IMR-90 (cell line): ENCODE measurements around the gene MCMBP. TPM values are rescaled to one million over a fixed set of nuclear protein-coding genes. Genes with fewer than 3 reads are reported as not detected.

Experiments used
- ATAC-seq: fragments of 200-7000 bp; cut with Tn5 transposase; 2 replicates; pipeline ENCODE4 v1.9.1; 2020; ENCODE audit warnings: low read depth, mild to moderate bottlenecking, moderate library complexity
- BruUV-seq: library from RNA; stranded (reverse); fragments of 400-500 nt; replicated peaks from 2 replicates; lab custom pipeline; 2021; lab: Mats Ljungman, UMichigan
- CTCF ChIA-PET: fragments of 300-600 bp; formaldehyde crosslinking; extraction: SDS; loops from one replicate; lab custom pipeline; 2021; ENCODE audit warnings: antibody characterized with exemption; lab: Yijun Ruan, JAX
- POLR2A ChIA-PET: fragments of 300-600 bp; sonication (Branson Sonifier 250); formaldehyde crosslinking; loops from one replicate; lab custom pipeline; 2022; ENCODE audit warnings: antibody characterized with exemption; ENCODE audit not compliant: unreplicated experiment; lab: Charles Lee
- DNase-seq: peaks from one replicate; pipeline ENCODE4 v3.0.0; 2013
- H2AFZ ChIP-seq: replicated peaks from 2 replicates; pipeline ENCODE3; 2013; ENCODE audit warnings: low read length, mild to moderate bottlenecking; ENCODE audit not compliant: poor library complexity
- H2AK5ac ChIP-seq: 2 replicates; pipeline ENCODE4 v1.6.1; 2013; ENCODE audit warnings: low read depth, low read length, inconsistent platforms
- H2AK9ac ChIP-seq: replicated peaks from 2 replicates; pipeline ENCODE3; 2013; ENCODE audit warnings: mild to moderate bottlenecking, low read depth, low read length, moderate library complexity; ENCODE audit not compliant: poor library complexity
- H2BK120ac ChIP-seq: 2 replicates; pipeline ENCODE4 v1.6.1; 2013; ENCODE audit warnings: low read depth, low read length, inconsistent platforms
- H2BK15ac ChIP-seq: 3 replicates; pipeline ENCODE4 v1.6.1; 2013; ENCODE audit warnings: low read depth, low read length, inconsistent platforms
- H2BK20ac ChIP-seq: 2 replicates; pipeline ENCODE4 v1.6.1; 2013; ENCODE audit warnings: low read depth, mild to moderate bottlenecking, inconsistent platforms, low read length, moderate library complexity
- H2BK5ac ChIP-seq: 2 replicates; pipeline ENCODE4 v1.6.1; 2013; ENCODE audit warnings: mild to moderate bottlenecking, low read depth, low read length, inconsistent platforms; ENCODE audit not compliant: poor library complexity, severe bottlenecking
- H3K14ac ChIP-seq: replicated peaks from 2 replicates; pipeline ENCODE4 v1.6.1; 2013; ENCODE audit warnings: low read depth, low read length, inconsistent platforms
- H3K18ac ChIP-seq: 2 replicates; pipeline ENCODE4 v1.6.1; 2013; ENCODE audit warnings: low read depth, low read length, control low read depth
- H3K23ac ChIP-seq: 2 replicates; pipeline ENCODE4 v1.6.1; 2013; ENCODE audit warnings: low read depth, low read length, inconsistent platforms
- H3K27ac ChIP-seq: 2 replicates; pipeline ENCODE4 v1.5.1; 2013; ENCODE audit warnings: mild to moderate bottlenecking, control low read depth, low read length; ENCODE audit not compliant: insufficient read depth
- H3K27me3 ChIP-seq: 2 replicates; pipeline ENCODE4 v1.6.1; 2013; ENCODE audit warnings: low read length; ENCODE audit not compliant: control insufficient read depth, insufficient read depth
- H3K36me3 ChIP-seq: 2 replicates; pipeline ENCODE4 v1.6.1; 2013; ENCODE audit warnings: low read length, mixed read lengths; ENCODE audit not compliant: control insufficient read depth, insufficient read depth
- H3K4ac ChIP-seq: 2 replicates; pipeline ENCODE4 v1.6.1; 2013; ENCODE audit warnings: low read depth, low read length, inconsistent platforms
- H3K4me1 ChIP-seq: 2 replicates; pipeline ENCODE4 v1.6.1; 2013; ENCODE audit warnings: low read length, mixed read lengths; ENCODE audit not compliant: control insufficient read depth, insufficient read depth
- H3K4me2 ChIP-seq: 2 replicates; pipeline ENCODE4 v1.6.1; 2013; ENCODE audit warnings: low read depth, mild to moderate bottlenecking, control low read depth, low read length, moderate library complexity
- H3K4me3 ChIP-seq: 2 replicates; pipeline ENCODE4 v1.5.1; 2013; ENCODE audit warnings: low read depth, mild to moderate bottlenecking, control low read depth, low read length, moderate library complexity; ENCODE audit not compliant: insufficient read depth
- H3K56ac ChIP-seq: 2 replicates; pipeline ENCODE4 v1.6.1; 2013; ENCODE audit warnings: low read length, inconsistent platforms; ENCODE audit not compliant: insufficient read depth; ENCODE audit errors: extremely low read depth
- H3K79me1 ChIP-seq, 2 experiments: 2 replicates each; pipeline ENCODE4 v1.6.1; 2013; ENCODE audit warnings: low read length in 2 of 2, inconsistent platforms in 1 of 2, low read depth in 1 of 2
- H3K9ac ChIP-seq: 2 replicates; pipeline ENCODE4 v1.6.1; 2013; ENCODE audit warnings: low read depth, low read length, control low read depth
- H3K9me1 ChIP-seq: 2 replicates; pipeline ENCODE4 v1.6.1; 2013; ENCODE audit warnings: low read length, inconsistent platforms; ENCODE audit not compliant: insufficient read depth
- H3K9me3 ChIP-seq: 2 replicates; pipeline ENCODE4 v1.6.1; 2013; ENCODE audit warnings: low read length; ENCODE audit not compliant: control insufficient read depth, insufficient read depth
- H4K20me1 ChIP-seq: 2 replicates; pipeline ENCODE4 v1.6.1; 2013; ENCODE audit warnings: low read length, inconsistent platforms; ENCODE audit not compliant: insufficient read depth
- H4K5ac ChIP-seq: 2 replicates; pipeline ENCODE4 v1.6.1; 2013; ENCODE audit warnings: mild to moderate bottlenecking, low read depth, low read length, control low read depth
- H4K8ac ChIP-seq, 2 experiments: 2 replicates each; pipeline ENCODE4 v1.6.1; 2013; ENCODE audit warnings: low read depth in 2 of 2, low read length in 2 of 2, control low read depth in 1 of 2, inconsistent platforms in 1 of 2
- H4K91ac ChIP-seq: 2 replicates; pipeline ENCODE4 v1.6.1; 2013; ENCODE audit warnings: low read depth, low read length, inconsistent platforms; ENCODE audit not compliant: insufficient read depth
- FOS ChIP-seq: fragments of 150-350 bp; IDR thresholded peaks from 2 replicates; pipeline ENCODE4 v1.6.1; 2016; ENCODE audit warnings: low read depth, low read length
- MAZ ChIP-seq: IDR thresholded peaks from 2 replicates; pipeline ENCODE4 v1.6.1; 2012; ENCODE audit warnings: low read depth, mild to moderate bottlenecking, low read length, improper control_type of control experiment, moderate library complexity, borderline replicate concordance
- NFE2L2 ChIP-seq: fragments of 150-350 bp; IDR thresholded peaks from 2 replicates; pipeline ENCODE4 v1.6.1; 2016; ENCODE audit warnings: low read depth, mild to moderate bottlenecking, low read length
- RFX5 ChIP-seq: IDR thresholded peaks from 2 replicates; pipeline ENCODE4 v1.8.0; 2012; ENCODE audit warnings: low read depth, mild to moderate bottlenecking, low read length, moderate library complexity
- SMC3 ChIP-seq: fragments of 150-350 bp; IDR thresholded peaks from 2 replicates; pipeline ENCODE4 v1.6.1; 2016; ENCODE audit warnings: low read depth, mild to moderate bottlenecking, antibody characterized with exemption, low read length, moderate library complexity
- WGBS, 2 experiments: methylation state at CpG; one replicate each; pipeline versions ENCODE4 v1.1.5 to v1.1.7; 2013; ENCODE audit warnings: missing lambda C conversion rate in 2 of 2; ENCODE audit not compliant: insufficient read length in 1 of 2; ENCODE audit errors: extremely low coverage in 2 of 2; 5-methylcytosine and 5-hydroxymethylcytosine counted together
- dilution Hi-C: fragments of 300-500 bp; cut with HindIII; formaldehyde crosslinking; loops from one replicate; pipeline ENCODE4 v1.14.3; 2018; ENCODE audit warnings: low sequenced_read_pairs; ENCODE audit not compliant: unreplicated experiment
- in situ Hi-C: fragments of 300-500 bp; cut with MboI; formaldehyde crosslinking; loops from 3 replicates; pipeline ENCODE4 v1.14.3; 2019; ENCODE audit warnings: low sequenced_read_pairs, inconsistent platforms, mixed read lengths
- intact Hi-C: fragments of 100-400 bp; cut with micrococcal nuclease; formaldehyde crosslinking; loops from 2 replicates; pipeline ENCODE4 v1.10.0; 2022
- polyA plus RNA-seq, 3 experiments: library from polyadenylated mRNA; depleted of rRNA; stranded (reverse); fragments of >200 nt; gene quantifications; 2 replicates each; pipeline ENCODE4 v1.2.3, GENCODE V29; 2012; ENCODE audit warnings: low replicate concordance in 1 of 3
- total RNA-seq: library from RNA; depleted of rRNA; stranded (reverse); fragments of >200 nt; gene quantifications from 2 replicates; pipeline ENCODE4 v1.2.3, GENCODE V29; 2012
- TF ChIP-seq, protein P1 (sequence below): conservative IDR thresholded peaks from 2 replicates; pipeline ENCODE4 v1.5.1; 2012; ENCODE audit warnings: mild to moderate bottlenecking, low read depth, low read length, improper control_type of control experiment

Gene MCMBP
- total and polyA plus RNA-seq, 2 of the 4 experiments (the other 2 are of a cell fraction): 39.0 to 59.9 TPM

DNA sequence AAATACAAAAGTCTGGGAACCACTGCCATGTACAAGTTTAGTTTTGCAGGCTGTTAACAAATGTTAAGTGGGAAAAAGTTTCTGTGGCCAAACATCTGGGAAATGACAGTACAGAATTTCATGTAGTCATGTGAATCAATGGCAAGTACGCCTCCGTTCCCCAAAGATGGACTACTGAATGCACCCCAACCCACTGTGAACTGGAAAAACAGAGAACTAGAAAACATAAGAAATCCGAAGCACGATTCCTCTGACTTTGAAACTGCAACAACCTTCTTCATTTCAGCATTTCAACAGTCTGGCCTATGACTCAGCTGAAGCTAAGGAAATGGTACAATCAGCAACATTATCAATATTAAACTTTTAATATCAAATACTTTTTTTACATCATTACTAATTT, 41.8 kb downstream of the MCMBP start:
- Histone ChIP-seq H3K18ac (no peak overlapping the region), H3K4ac (no peak overlapping the region), H2BK5ac (no peak overlapping the region), H3K27me3 (no peaks in the 10 kb centered on the region), H2BK120ac (no peak overlapping the region), H3K36me3 (peaks cover 42% of the 10 kb centered on the region), H4K20me1 (no peaks in the 10 kb centered on the region), H3K9me3 (no peaks in the 10 kb centered on the region), H4K8ac (no peak overlapping the region), H3K27ac (no peak overlapping the region), H2AFZ (no peak overlapping the region), H3K23ac (no peak overlapping the region), H2BK15ac (no peak overlapping the region), H3K4me3 (no peak overlapping the region), H3K9me1 (peaks cover 5% of the 10 kb centered on the region), H2AK9ac (no peak overlapping the region), H4K5ac (no peak overlapping the region), H4K91ac (no peak overlapping the region), H3K4me2 (no peak overlapping the region), H2BK20ac (no peak overlapping the region), H3K56ac (no peak overlapping the region), H3K79me1 (peaks cover 7 to 8% of the 10 kb centered on the region in 2 experiments; a peak in 3 of 4 replicates), H3K4me1 (no peaks in the 10 kb centered on the region), H3K9ac (no peak overlapping the region), H2AK5ac (no peak overlapping the region), H3K14ac (no peak overlapping the region)
- no peak for DNase-seq
- TF ChIP-seq FOS: no peak
- TF ChIP-seq NFE2L2: no peak
- no peak for TF ChIP-seq SMC3
- no peak for TF ChIP-seq MAZ
- TF ChIP-seq, protein P1, sequence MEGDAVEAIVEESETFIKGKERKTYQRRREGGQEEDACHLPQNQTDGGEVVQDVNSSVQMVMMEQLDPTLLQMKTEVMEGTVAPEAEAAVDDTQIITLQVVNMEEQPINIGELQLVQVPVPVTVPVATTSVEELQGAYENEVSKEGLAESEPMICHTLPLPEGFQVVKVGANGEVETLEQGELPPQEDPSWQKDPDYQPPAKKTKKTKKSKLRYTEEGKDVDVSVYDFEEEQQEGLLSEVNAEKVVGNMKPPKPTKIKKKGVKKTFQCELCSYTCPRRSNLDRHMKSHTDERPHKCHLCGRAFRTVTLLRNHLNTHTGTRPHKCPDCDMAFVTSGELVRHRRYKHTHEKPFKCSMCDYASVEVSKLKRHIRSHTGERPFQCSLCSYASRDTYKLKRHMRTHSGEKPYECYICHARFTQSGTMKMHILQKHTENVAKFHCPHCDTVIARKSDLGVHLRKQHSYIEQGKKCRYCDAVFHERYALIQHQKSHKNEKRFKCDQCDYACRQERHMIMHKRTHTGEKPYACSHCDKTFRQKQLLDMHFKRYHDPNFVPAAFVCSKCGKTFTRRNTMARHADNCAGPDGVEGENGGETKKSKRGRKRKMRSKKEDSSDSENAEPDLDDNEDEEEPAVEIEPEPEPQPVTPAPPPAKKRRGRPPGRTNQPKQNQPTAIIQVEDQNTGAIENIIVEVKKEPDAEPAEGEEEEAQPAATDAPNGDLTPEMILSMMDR: no peak
- TF ChIP-seq RFX5: no peak
- ATAC-seq: no peak
- in situ Hi-C loops (no loop called here), dilution Hi-C loops (no loop called here), intact Hi-C loops (no loop called here)
- ChIA-PET POLR2A (no interaction called here), CTCF (interaction anchor here (1.1 kb wide), 1 partner anchor 80 kb away, joined by 6 read pairs; no protein-coding TSS in a partner anchor)
- WGBS, 2 experiments: no CpG with 5 or more reads among the region's 4 CpGs
- no TSS peak for BruUV-seq
